NCI-H2081 (cell line): ENCODE data around the gene BCAS1.

Experiments
- DNase-seq, 2 experiments: peaks; one replicate each; lab custom pipeline; 2025; lab: John Stamatoyannopoulos, UW

BCAS1 gene

GRCh38 chr20:54070187-54070987 lies at the start of gene BCAS1:
Gene BCAS1, minus strand, starts transcription at chr20:54070594. Its CDS starts 11,876 bp downstream, at chr20:54058718.
- no peak for DNase-seq

GRCh38 chr20:54119744-54120143 lies 49.4 kb upstream of the BCAS1 start:
- no peak for DNase-seq

GRCh38 chr20:54118220-54119001 lies 48.0 kb upstream of the BCAS1 start:
- no peak for DNase-seq

- no peak for DNase-seq
Measured at GRCh38 chr20:54116550-54117235, 46.3 kb upstream of the BCAS1 start.

GRCh38 chr20:54115172-54115854 lies 44.9 kb upstream of the BCAS1 start:
- no peak for DNase-seq

GRCh38 chr20:54114109-54114508 lies 43.7 kb upstream of the BCAS1 start:
- DNase-seq, result no peak

GRCh38 chr20:54113566-54113965 lies 43.2 kb upstream of the BCAS1 start:
- no peak for DNase-seq

GRCh38 chr20:54112221-54112884 lies 42.0 kb upstream of the BCAS1 start:
- DNase-seq, result no peak

GRCh38 chr20:54111460-54111859 lies 41.1 kb upstream of the BCAS1 start:
- no peak for DNase-seq

GRCh38 chr20:54110457-54110856 lies 40.1 kb upstream of the BCAS1 start:
- DNase-seq, result no peak

- no peak for DNase-seq
Measured at GRCh38 chr20:54110041-54110440, 39.6 kb upstream of the BCAS1 start.

GRCh38 chr20:54108817-54109216 lies 38.4 kb upstream of the BCAS1 start:
- no peak for DNase-seq

- no peak for DNase-seq
Measured at GRCh38 chr20:54108326-54108642, 37.9 kb upstream of the BCAS1 start.

- DNase-seq, result no peak
Measured at GRCh38 chr20:54107600-54108325, 37.4 kb upstream of the BCAS1 start.

- no peak for DNase-seq
Measured at GRCh38 chr20:54107181-54107580, 36.8 kb upstream of the BCAS1 start.

- no peak for DNase-seq
Measured at GRCh38 chr20:54106162-54106561, 35.8 kb upstream of the BCAS1 start.

- DNase-seq, result no peak
Measured at GRCh38 chr20:54105653-54106052, 35.3 kb upstream of the BCAS1 start.

- no peak for DNase-seq
Measured at GRCh38 chr20:54104781-54105180, 34.4 kb upstream of the BCAS1 start.

GRCh38 chr20:54103762-54104600 lies 33.6 kb upstream of the BCAS1 start:
- DNase-seq, result no peak
